Effector memory CD4-positive, alpha-beta T cell (primary cell): ENCODE measurements around the gene AGAP4.
"Not testable (repeated sequence)": the region's sequence is repeated elsewhere in the genome, so short reads cannot be mapped to it uniquely, and the experiment has no call there.

Source experiments
- DNase-seq, 3 donors: peaks; one replicate each; pipeline ENCODE4 v3.0.0-alpha.2; 2020
- H3K27ac ChIP-seq: 2 replicates; pipeline ENCODE4 v1.7.0; 2013; ENCODE audit warnings: mild to moderate bottlenecking, low read length, moderate library complexity; ENCODE audit not compliant: insufficient read depth, poor library complexity, severe bottlenecking
- H3K27me3 ChIP-seq: replicated peaks from 2 replicates; pipeline ENCODE4 v1.7.0; 2013; ENCODE audit warnings: mild to moderate bottlenecking, low read length; ENCODE audit not compliant: insufficient read depth, control insufficient read depth, poor library complexity, severe bottlenecking
- H3K36me3 ChIP-seq: 2 replicates; pipeline ENCODE4 v1.7.0; 2013; ENCODE audit warnings: mild to moderate bottlenecking, low read length, moderate library complexity; ENCODE audit not compliant: control insufficient read depth, insufficient read depth
- H3K4me1 ChIP-seq: 2 replicates; pipeline ENCODE4 v1.7.0; 2013; ENCODE audit warnings: low read length, mild to moderate bottlenecking; ENCODE audit not compliant: control insufficient read depth, insufficient read depth, poor library complexity, severe bottlenecking
- H3K4me3 ChIP-seq: 2 replicates; pipeline ENCODE4 v1.7.0; 2013; ENCODE audit warnings: low read length, low read depth, mild to moderate bottlenecking; ENCODE audit not compliant: insufficient read depth, poor library complexity, severe bottlenecking
- H3K9me3 ChIP-seq: 2 replicates; pipeline ENCODE4 v1.7.0; 2013; ENCODE audit warnings: mild to moderate bottlenecking, low read length, moderate library complexity; ENCODE audit not compliant: control insufficient read depth
- total RNA-seq, 3 donors: gene quantifications; one replicate each; lab custom pipeline; 2026; lab: John Stamatoyannopoulos, UW

The AGAP4 gene
- total RNA-seq, result 4.6 to 7.0 (median 5.7) reads per million in 3 donors

- not testable (repeated sequence) for DNase-seq, H3K27ac ChIP-seq, H3K4me1 ChIP-seq, H3K4me3 ChIP-seq, H3K36me3 ChIP-seq, H3K9me3 ChIP-seq, H3K27me3 ChIP-seq
Measured at GRCh38 chr10:45847400-45847799, at the start of gene AGAP4. TSS of gene AGAP4 (minus strand) at chr10:45847500. CDS start at chr10:45847347, 153 bp downstream.

- not testable (repeated sequence) for H3K4me3 ChIP-seq, H3K36me3 ChIP-seq, H3K27ac ChIP-seq, H3K4me1 ChIP-seq, H3K9me3 ChIP-seq, H3K27me3 ChIP-seq, DNase-seq
Measured at GRCh38 chr10:45890721-45891120, 43.4 kb upstream of the AGAP4 start.

- not testable (repeated sequence) for H3K27ac ChIP-seq, H3K4me3 ChIP-seq, H3K36me3 ChIP-seq, DNase-seq, H3K4me1 ChIP-seq, H3K9me3 ChIP-seq, H3K27me3 ChIP-seq
Measured at GRCh38 chr10:45889539-45890230, 42.4 kb upstream of the AGAP4 start.

GRCh38 chr10:45882880-45883279 is 35.6 kb upstream of the AGAP4 start:
- H3K27ac ChIP-seq, H3K36me3 ChIP-seq, H3K9me3 ChIP-seq, H3K27me3 ChIP-seq, H3K4me1 ChIP-seq, H3K4me3 ChIP-seq, DNase-seq: not testable (repeated sequence)

- H3K36me3 ChIP-seq, H3K4me1 ChIP-seq, DNase-seq, H3K9me3 ChIP-seq, H3K4me3 ChIP-seq, H3K27me3 ChIP-seq, H3K27ac ChIP-seq: not testable (repeated sequence)
Measured at GRCh38 chr10:45865404-45865803, 18.1 kb upstream of the AGAP4 start.

DNA sequence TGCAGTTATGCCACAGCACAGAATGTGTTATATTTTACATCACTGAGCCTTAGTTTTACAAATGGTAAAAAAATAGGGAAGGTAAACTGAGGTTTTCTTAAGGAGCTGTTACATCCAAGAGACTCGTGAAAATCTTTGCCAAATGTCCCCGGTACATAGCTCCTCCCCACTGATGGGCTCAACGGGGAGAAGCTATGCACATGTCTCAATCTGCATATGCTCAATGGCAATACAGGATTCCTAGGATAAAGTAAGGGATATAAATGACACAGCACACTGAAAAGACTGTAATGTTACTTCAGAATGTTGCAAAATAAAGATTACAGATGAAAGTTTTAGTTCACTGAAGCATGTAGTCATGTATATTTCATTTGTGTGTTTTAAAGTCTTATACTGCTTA is 17.0 kb upstream of the AGAP4 start:
- not testable (repeated sequence) for H3K4me1 ChIP-seq, H3K4me3 ChIP-seq, H3K36me3 ChIP-seq

GRCh38 chr10:45863632-45864031 is 16.3 kb upstream of the AGAP4 start:
- not testable (repeated sequence) for DNase-seq

More for the DNA sequence above, 17.0 kb upstream of the AGAP4 start:
- DNase-seq, H3K27ac ChIP-seq, H3K27me3 ChIP-seq, H3K9me3 ChIP-seq: not testable (repeated sequence)

DNA sequence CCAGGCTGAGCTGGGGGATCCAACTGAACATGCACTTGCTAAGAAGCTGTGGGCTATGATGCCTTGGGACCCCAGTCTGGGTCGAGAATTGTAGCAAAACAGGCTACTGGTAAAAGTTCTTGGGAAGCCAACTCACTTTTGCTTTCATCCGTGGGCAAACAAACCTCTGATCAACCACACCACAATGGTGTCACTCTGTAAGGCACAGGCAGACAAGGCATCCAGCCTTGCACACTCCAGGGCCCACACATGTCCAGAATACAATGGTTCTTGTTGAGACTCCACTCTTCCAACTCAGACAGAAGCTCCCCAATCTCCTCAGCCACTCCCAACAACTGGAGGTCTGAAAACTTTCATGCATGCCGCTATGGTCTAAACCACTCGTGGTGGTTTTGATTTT is 10.6 kb upstream of the AGAP4 start:
- DNase-seq, H3K36me3 ChIP-seq, H3K9me3 ChIP-seq: not testable (repeated sequence)

More at GRCh38 chr10:45863632-45864031, 16.3 kb upstream of the AGAP4 start:
- not testable (repeated sequence) for H3K36me3 ChIP-seq, H3K9me3 ChIP-seq, H3K4me3 ChIP-seq, H3K27me3 ChIP-seq, H3K27ac ChIP-seq, H3K4me1 ChIP-seq

GRCh38 chr10:45848467-45848866 is 1.2 kb upstream of the AGAP4 start:
- not testable (repeated sequence) for H3K36me3 ChIP-seq, H3K4me1 ChIP-seq, H3K27me3 ChIP-seq, H3K4me3 ChIP-seq, DNase-seq, H3K27ac ChIP-seq, H3K9me3 ChIP-seq

More for the DNA sequence above, 10.6 kb upstream of the AGAP4 start:
- H3K4me1 ChIP-seq, H3K4me3 ChIP-seq, H3K27ac ChIP-seq, H3K27me3 ChIP-seq: not testable (repeated sequence)

DNA sequence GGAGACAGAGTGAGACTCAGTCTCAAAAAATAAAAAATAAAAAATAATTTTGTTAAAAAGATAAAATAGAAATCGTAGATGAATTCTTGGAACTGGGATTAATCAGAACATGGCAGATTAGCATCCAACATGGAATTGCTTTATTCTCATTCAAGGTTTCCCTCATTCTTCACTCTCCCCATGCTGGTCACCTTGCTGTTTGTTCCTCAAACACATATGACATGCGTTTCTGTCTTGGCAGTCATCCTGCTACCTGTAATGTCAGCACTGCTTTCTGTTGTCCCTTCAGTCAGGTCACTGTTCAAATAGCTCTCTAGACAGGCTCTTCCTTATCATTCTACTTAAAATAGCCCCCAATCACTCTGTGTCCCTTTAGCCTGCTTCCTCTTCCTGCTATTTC is 24.4 kb downstream of the AGAP4 start:
- not testable (repeated sequence) for H3K4me1 ChIP-seq, DNase-seq, H3K4me3 ChIP-seq, H3K27ac ChIP-seq, H3K36me3 ChIP-seq, H3K27me3 ChIP-seq, H3K9me3 ChIP-seq
